MCF 10A (cell line): ENCODE data around the gene PALLD. TPM values are rescaled to one million over a fixed set of nuclear protein-coding genes. Genes with fewer than 3 reads are reported as not detected.
A peak's percentile ranks its signal among the peaks of the same experiment; 100 is the strongest.

ENCODE experiments used
- BruUV-seq: library from RNA; stranded (reverse); fragments of 400-500 nt; replicated peaks from 2 replicates; lab custom pipeline; 2021; lab: Mats Ljungman, UMichigan
- CTCF ChIA-PET: fragments of 300-600 bp; sonication (Branson Sonifier 250); formaldehyde crosslinking; extraction: SDS; loops from one replicate; lab custom pipeline; 2021; ENCODE audit warnings: antibody characterized with exemption, inconsistent platforms; lab: Yijun Ruan, JAX
- POLR2A ChIA-PET: fragments of 300-600, 350-650 bp; sonication (Branson Sonifier 250); formaldehyde crosslinking; extraction: SDS; loops from one replicate; lab custom pipeline; 2020; ENCODE audit warnings: antibody characterized with exemption, inconsistent platforms; lab: Yijun Ruan, JAX
- DNase-seq: peaks from one replicate; pipeline ENCODE4 v3.0.0-alpha.2; 2018; ENCODE audit not compliant: unreplicated experiment
- H3K27ac Mint-ChIP-seq: one replicate; pipeline ENCODE4 v1.8.0; 2022; ENCODE audit warnings: mild to moderate bottlenecking, low read depth, mixed read lengths; ENCODE audit not compliant: unreplicated experiment
- H3K27me3 Mint-ChIP-seq: one replicate; pipeline ENCODE4 v1.8.0; 2022; ENCODE audit warnings: mixed read lengths; ENCODE audit not compliant: insufficient read depth, unreplicated experiment
- H3K36me3 Mint-ChIP-seq: one replicate; pipeline ENCODE4 v1.8.0; 2022; ENCODE audit warnings: mild to moderate bottlenecking, moderate library complexity, mixed read lengths; ENCODE audit not compliant: insufficient read depth, unreplicated experiment
- H3K4me1 Mint-ChIP-seq: one replicate; pipeline ENCODE4 v1.8.0; 2022; ENCODE audit warnings: mixed read lengths; ENCODE audit not compliant: insufficient read depth, unreplicated experiment
- H3K4me3 Mint-ChIP-seq: one replicate; pipeline ENCODE4 v1.8.0; 2022; ENCODE audit warnings: mild to moderate bottlenecking, moderate library complexity, mixed read lengths; ENCODE audit not compliant: unreplicated experiment
- H3K9me3 Mint-ChIP-seq: one replicate; pipeline ENCODE4 v1.8.0; 2022; ENCODE audit warnings: mixed read lengths; ENCODE audit not compliant: unreplicated experiment
- CTCF ChIP-seq: fragments of 200-600 bp; IDR thresholded peaks from one replicate; pipeline ENCODE4 v1.8.0; 2022; ENCODE audit warnings: antibody characterized with exemption, mild to moderate bottlenecking; ENCODE audit not compliant: unreplicated experiment
- intact Hi-C: fragments of 100-400 bp; cut with micrococcal nuclease; formaldehyde crosslinking; loops from 2 replicates; pipeline ENCODE4 v1.14.1; 2022
- total RNA-seq: library from RNA; stranded (reverse); gene quantifications from 2 replicates; pipeline ENCODE4 v1.2.3, GENCODE V29; 2022

PALLD gene
- total RNA-seq, 1 experiment from 2014 or later = 191 TPM

GRCh38 chr4:168605411-168605810, 108.6 kb downstream of the PALLD start:
- TF ChIP-seq CTCF = no peak
- Mint-ChIP-seq H3K27me3 (no peaks in the 10 kb centered on the region), H3K9me3 (no peaks in the 10 kb centered on the region), H3K27ac (peak overlapping the region; percentile 4), H3K36me3 (no peaks in the 10 kb centered on the region), H3K4me1 (peaks cover 44% of the 10 kb centered on the region), H3K4me3 (no peak overlapping the region)
- peak; percentile 73 for DNase-seq
- POLR2A ChIA-PET = interaction anchor here (1.0 to 3.3 kb wide), 8 partner anchors 8 to 237 kb away, joined by 3 to 36 read pairs (median 4); no protein-coding TSS in a partner anchor
- CTCF ChIA-PET = interaction anchor here (0.5 to 2.1 kb wide), 6 partner anchors 10 to 1454 kb away, joined by 3 to 6 read pairs (median 4); no protein-coding TSS in a partner anchor
- no TSS peak for BruUV-seq
- intact Hi-C loops = no loop called here

GRCh38 chr4:168607215-168607614, 110.4 kb downstream of the PALLD start:
- CTCF ChIA-PET = interaction anchor here (1.4 kb wide), 1 partner anchor 21 kb away, joined by 6 read pairs; no protein-coding TSS in a partner anchor

GRCh38 chr4:168608771-168609170, 111.9 kb downstream of the PALLD start:
- H3K36me3 Mint-ChIP-seq = no peaks in the 10 kb centered on the region
- no peak for TF ChIP-seq CTCF
- H3K4me3 Mint-ChIP-seq = no peak overlapping the region
- intact Hi-C loops = no loop called here
- CTCF ChIA-PET = interaction anchor here (0.5 to 1.0 kb wide), 4 partner anchors 42 to 367 kb away, joined by 3 to 5 read pairs (median 4); no protein-coding TSS in a partner anchor
- no peaks in the 10 kb centered on the region for H3K9me3 Mint-ChIP-seq
- H3K27me3 Mint-ChIP-seq = no peaks in the 10 kb centered on the region
- BruUV-seq = no TSS peak
- H3K4me1 Mint-ChIP-seq = peaks cover 29% of the 10 kb centered on the region
- no peak for DNase-seq
- POLR2A ChIA-PET = interaction anchor here (0.6 to 1.0 kb wide), 3 partner anchors 16 to 46 kb away, joined by 3 read pairs; no protein-coding TSS in a partner anchor
- no peak overlapping the region for H3K27ac Mint-ChIP-seq

More at GRCh38 chr4:168607215-168607614, 110.4 kb downstream of the PALLD start:
- H3K36me3 Mint-ChIP-seq = no peaks in the 10 kb centered on the region
- peaks cover 30% of the 10 kb centered on the region for H3K4me1 Mint-ChIP-seq
- POLR2A ChIA-PET = interaction anchor here (0.6 kb wide), 3 partner anchors 9 to 58 kb away, joined by 3 to 4 read pairs (median 3); no protein-coding TSS in a partner anchor
- no peak for TF ChIP-seq CTCF
- H3K9me3 Mint-ChIP-seq = no peaks in the 10 kb centered on the region
- no peak overlapping the region for H3K4me3 Mint-ChIP-seq
- DNase-seq = no peak
- no TSS peak for BruUV-seq
- H3K27me3 Mint-ChIP-seq = no peaks in the 10 kb centered on the region
- intact Hi-C loops = no loop called here
- H3K27ac Mint-ChIP-seq = no peak overlapping the region

- Mint-ChIP-seq H3K27ac (no peak overlapping the region), H3K9me3 (no peaks in the 10 kb centered on the region), H3K4me1 (peaks cover 25% of the 10 kb centered on the region), H3K27me3 (no peaks in the 10 kb centered on the region), H3K36me3 (no peaks in the 10 kb centered on the region), H3K4me3 (no peak overlapping the region)
- DNase-seq = no peak
- intact Hi-C loops = no loop called here
- no TSS peak for BruUV-seq
- POLR2A ChIA-PET = no interaction called here
- CTCF ChIA-PET = interaction anchor here (0.5 to 1.0 kb wide), 3 partner anchors 42 to 367 kb away, joined by 3 to 5 read pairs (median 4); no protein-coding TSS in a partner anchor
- no peak for TF ChIP-seq CTCF
Measured at GRCh38 chr4:168609369-168609768, 112.5 kb downstream of the PALLD start.
